BLaER1 treated with 17β-estradiol and CSF1 and Interleukin-3, amounts not matched to agents 10 nM and 100 nM (cell line): Measurements from ENCODE around the gene RECQL5.
A peak's percentile ranks its signal among the peaks of the same experiment; 100 is the strongest.

Experiments used
- H3K27ac ChIP-seq, 11 experiments: shearing (Covaris generic); formaldehyde crosslinking; 2 replicates each; pipeline ENCODE4 v1.8.1; 2022
- H3K27me3 ChIP-seq, 11 experiments: shearing (Covaris generic); formaldehyde crosslinking; 2 replicates each; pipeline ENCODE4 v1.8.1; 2022
- H3K36me3 ChIP-seq, 11 experiments: shearing (Covaris generic); formaldehyde crosslinking; 2 replicates each; pipeline ENCODE4 v1.8.1; 2022
- H3K4me1 ChIP-seq, 10 experiments: shearing (Covaris generic); formaldehyde crosslinking; 2 replicates each; pipeline ENCODE4 v1.8.1; 2022
- H3K4me2 ChIP-seq, 11 experiments: shearing (Covaris generic); formaldehyde crosslinking; 2 replicates each; pipeline ENCODE4 v1.8.1; 2022
- H3K4me3 ChIP-seq, 10 experiments: shearing (Covaris generic); formaldehyde crosslinking; 2 replicates each; pipeline ENCODE4 v1.8.1; 2022
- H3K9ac ChIP-seq, 11 experiments: shearing (Covaris generic); formaldehyde crosslinking; 2 replicates each; pipeline ENCODE4 v1.8.1; 2022
- H3K9me3 ChIP-seq, 11 experiments: shearing (Covaris generic); formaldehyde crosslinking; replicated peaks in 1 of 11; 2 replicates each; pipeline ENCODE4 v1.8.1; 2022
- H4K20me1 ChIP-seq, 11 experiments: shearing (Covaris generic); formaldehyde crosslinking; 2 replicates each; pipeline ENCODE4 v1.8.1; 2022
- Cebpa-rat ChIP-seq, 11 experiments: shearing (Covaris generic); IDR thresholded peaks; 2 replicates each; pipeline ENCODE4 v1.8.1; 2022

The RECQL5 gene

GRCh38 chr17:75637551-75637950, 29.4 kb downstream of the RECQL5 start:
- H3K4me3 ChIP-seq, result no peak overlapping the region
- H3K9me3 ChIP-seq, result no peaks in the 10 kb centered on the region
- H4K20me1 ChIP-seq, result peaks cover 11 to 36% (median 19%) of the 10 kb centered on the region in 11 experiments; a peak in 16 of 22 replicates
- no peak overlapping the region for H3K27ac ChIP-seq
- no peak for TF ChIP-seq Cebpa-rat (IDR thresholded peaks at IDR 0.05)
- H3K36me3 ChIP-seq, result peaks cover 0 to 12% (median 0%) of the 10 kb centered on the region in 11 experiments; a peak in 5 of 22 replicates
- H3K9ac ChIP-seq, result peak overlapping the region in 3 of 11 experiments; percentile 31 to 39 (median 37); a peak in 3 of 22 replicates
- H3K4me2 ChIP-seq, result peak overlapping the region in 4 of 11 experiments; percentile 67 to 94 (median 80); a peak in 5 of 22 replicates
- H3K27me3 ChIP-seq, result peaks cover 0 to 23% (median 14%) of the 10 kb centered on the region in 11 experiments; a peak in 11 of 22 replicates
- H3K4me1 ChIP-seq, result peaks cover 50 to 89% (median 79%) of the 10 kb centered on the region in 10 experiments

- H4K20me1 ChIP-seq, result peaks cover 11 to 39% (median 21%) of the 10 kb centered on the region in 11 experiments; a peak in 16 of 22 replicates
- no peaks in the 10 kb centered on the region for H3K9me3 ChIP-seq
- H3K4me3 ChIP-seq, result no peak overlapping the region
- H3K9ac ChIP-seq, result peak overlapping the region in 5 of 11 experiments; percentile 21 to 39 (median 36); a peak in 5 of 22 replicates
- peaks cover 0 to 23% (median 14%) of the 10 kb centered on the region in 11 experiments; a peak in 11 of 22 replicates for H3K27me3 ChIP-seq
- no peak overlapping the region for H3K27ac ChIP-seq
- peaks cover 0 to 12% (median 0%) of the 10 kb centered on the region in 11 experiments; a peak in 5 of 22 replicates for H3K36me3 ChIP-seq
- H3K4me1 ChIP-seq, result peaks cover 48 to 91% (median 82%) of the 10 kb centered on the region in 10 experiments
- TF ChIP-seq Cebpa-rat (IDR thresholded peaks at IDR 0.05), result no peak
- H3K4me2 ChIP-seq, result peak overlapping the region in 9 of 11 experiments; percentile 12 to 96 (median 71); a peak in 17 of 22 replicates
Observed at GRCh38 chr17:75637143-75637538, 29.8 kb downstream of the RECQL5 start.

GRCh38 chr17:75636381-75637142, 30.4 kb downstream of the RECQL5 start:
- no peak for TF ChIP-seq Cebpa-rat (IDR thresholded peaks at IDR 0.05)
- peaks cover 11 to 39% (median 21%) of the 10 kb centered on the region in 11 experiments; a peak in 16 of 22 replicates for H4K20me1 ChIP-seq
- no peak overlapping the region for H3K27ac ChIP-seq
- H3K9me3 ChIP-seq, result no peaks in the 10 kb centered on the region
- peaks cover 0 to 12% (median 0%) of the 10 kb centered on the region in 11 experiments; a peak in 4 of 22 replicates for H3K36me3 ChIP-seq
- peak overlapping the region in 9 of 11 experiments; percentile 12 to 96 (median 71); a peak in 18 of 22 replicates for H3K4me2 ChIP-seq
- H3K4me3 ChIP-seq, result no peak overlapping the region
- peaks cover 45 to 91% (median 83%) of the 10 kb centered on the region in 10 experiments for H3K4me1 ChIP-seq
- H3K27me3 ChIP-seq, result peaks cover 0 to 23% (median 14%) of the 10 kb centered on the region in 11 experiments; a peak in 11 of 22 replicates
- H3K9ac ChIP-seq, result peak overlapping the region in 5 of 11 experiments; percentile 21 to 39 (median 36); a peak in 6 of 22 replicates

GRCh38 chr17:75635610-75636202, 31.2 kb downstream of the RECQL5 start:
- Histone ChIP-seq H3K9ac (0 out of 22 replicates have a peak overlapping the region, but pooled peaks of 6 of the 11 experiments have one; percentile 1 to 45 (median 14)), H3K4me2 (peak overlapping the region in 8 of 11 experiments; percentile 50 to 96 (median 80); a peak in 11 of 22 replicates), H4K20me1 (peaks cover 11 to 39% (median 21%) of the 10 kb centered on the region in 11 experiments; a peak in 16 of 22 replicates), H3K4me3 (no peak overlapping the region), H3K9me3 (no peaks in the 10 kb centered on the region), H3K27ac (no peak overlapping the region), H3K27me3 (peaks cover 0 to 23% (median 14%) of the 10 kb centered on the region in 11 experiments; a peak in 11 of 22 replicates), H3K36me3 (peaks cover 0 to 15% (median 0%) of the 10 kb centered on the region in 11 experiments; a peak in 3 of 22 replicates), H3K4me1 (peaks cover 43 to 90% (median 79%) of the 10 kb centered on the region in 10 experiments)
- no peak for TF ChIP-seq Cebpa-rat (IDR thresholded peaks at IDR 0.05)

- H3K27ac ChIP-seq, result peak overlapping the region in 1 of 11 experiments; percentile 64; a peak in 1 of 22 replicates
- H3K27me3 ChIP-seq, result peaks cover 0 to 23% (median 14%) of the 10 kb centered on the region in 11 experiments; a peak in 11 of 22 replicates
- no peak for TF ChIP-seq Cebpa-rat (IDR thresholded peaks at IDR 0.05)
- H4K20me1 ChIP-seq, result peaks cover 11 to 40% (median 21%) of the 10 kb centered on the region in 11 experiments; a peak in 16 of 22 replicates
- H3K4me1 ChIP-seq, result peaks cover 35 to 84% (median 76%) of the 10 kb centered on the region in 10 experiments
- H3K9ac ChIP-seq, result peak overlapping the region in 10 of 11 experiments; percentile 1 to 69 (median 32); a peak in 5 of 22 replicates
- no peaks in the 10 kb centered on the region for H3K9me3 ChIP-seq
- H3K4me3 ChIP-seq, result no peak overlapping the region
- peak overlapping the region; percentile 71 to 96 (median 89) for H3K4me2 ChIP-seq
- peaks cover 0 to 18% (median 0%) of the 10 kb centered on the region in 11 experiments; a peak in 3 of 22 replicates for H3K36me3 ChIP-seq
Observed at GRCh38 chr17:75634754-75635609, 32.0 kb downstream of the RECQL5 start.

- Histone ChIP-seq H3K4me2 (peak overlapping the region; percentile 71 to 96 (median 89)), H3K9me3 (no peaks in the 10 kb centered on the region), H3K27ac (peak overlapping the region in 2 of 11 experiments; percentile 13 to 64; a peak in 2 of 22 replicates), H3K36me3 (peaks cover 0 to 24% (median 0%) of the 10 kb centered on the region in 11 experiments; a peak in 3 of 22 replicates), H4K20me1 (peaks cover 11 to 45% (median 21%) of the 10 kb centered on the region in 11 experiments; a peak in 16 of 22 replicates), H3K4me3 (no peak overlapping the region), H3K9ac (peak overlapping the region in 7 of 11 experiments; percentile 11 to 69 (median 45); a peak in 9 of 22 replicates), H3K27me3 (peaks cover 0 to 23% (median 14%) of the 10 kb centered on the region in 11 experiments; a peak in 11 of 22 replicates), H3K4me1 (peaks cover 29 to 83% (median 76%) of the 10 kb centered on the region in 10 experiments)
- TF ChIP-seq Cebpa-rat (IDR thresholded peaks at IDR 0.05), result no peak
Observed at GRCh38 chr17:75634376-75634740, 32.6 kb downstream of the RECQL5 start.

GRCh38 chr17:75633486-75634375, 33.2 kb downstream of the RECQL5 start:
- Histone ChIP-seq H3K36me3 (peaks cover 0 to 25% (median 5%) of the 10 kb centered on the region in 11 experiments; a peak in 5 of 22 replicates), H3K4me3 (peak overlapping the region in 8 of 10 experiments; percentile 12 to 42 (median 26); a peak in 8 of 20 replicates), H3K9ac (peak overlapping the region; percentile 22 to 72 (median 64)), H3K27me3 (peaks cover 0 to 23% (median 14%) of the 10 kb centered on the region in 11 experiments; a peak in 11 of 22 replicates), H4K20me1 (peaks cover 11 to 50% (median 21%) of the 10 kb centered on the region in 11 experiments; a peak in 16 of 22 replicates), H3K4me1 (peaks cover 25 to 83% (median 76%) of the 10 kb centered on the region in 10 experiments), H3K9me3 (no peaks in the 10 kb centered on the region), H3K4me2 (peak overlapping the region; percentile 71 to 96 (median 89)), H3K27ac (peak overlapping the region in 10 of 11 experiments; percentile 15 to 76 (median 63); a peak in 19 of 22 replicates)
- no peak for TF ChIP-seq Cebpa-rat (IDR thresholded peaks at IDR 0.05)
